PFSK-1 (cell line): Measurements from ENCODE around the gene ALG9.

Experiments used
- POLR2AphosphoS5 ChIP-seq: IDR thresholded peaks from 2 replicates; pipeline ENCODE4 v1.6.1; 2012; ENCODE audit warnings: low read depth, mild to moderate bottlenecking, control low read depth, low read length, moderate library complexity
- TAF1 ChIP-seq: IDR thresholded peaks from 2 replicates; pipeline ENCODE4 v1.6.1; 2012; ENCODE audit warnings: low read length, control low read depth, borderline replicate concordance; ENCODE audit not compliant: insufficient read depth
- TF ChIP-seq, protein P1 (sequence below), 2 experiments: IDR thresholded peaks; 2 replicates each; pipeline versions ENCODE4 v1.6.1 to v1.8.0; 2011 to 2012; ENCODE audit warnings: low read depth in 2 of 2, low read length in 2 of 2, control low read depth in 1 of 2, inconsistent platforms in 1 of 2, mild to moderate bottlenecking in 1 of 2, moderate library complexity in 1 of 2; ENCODE audit not compliant: insufficient read depth in 1 of 2

DNA sequence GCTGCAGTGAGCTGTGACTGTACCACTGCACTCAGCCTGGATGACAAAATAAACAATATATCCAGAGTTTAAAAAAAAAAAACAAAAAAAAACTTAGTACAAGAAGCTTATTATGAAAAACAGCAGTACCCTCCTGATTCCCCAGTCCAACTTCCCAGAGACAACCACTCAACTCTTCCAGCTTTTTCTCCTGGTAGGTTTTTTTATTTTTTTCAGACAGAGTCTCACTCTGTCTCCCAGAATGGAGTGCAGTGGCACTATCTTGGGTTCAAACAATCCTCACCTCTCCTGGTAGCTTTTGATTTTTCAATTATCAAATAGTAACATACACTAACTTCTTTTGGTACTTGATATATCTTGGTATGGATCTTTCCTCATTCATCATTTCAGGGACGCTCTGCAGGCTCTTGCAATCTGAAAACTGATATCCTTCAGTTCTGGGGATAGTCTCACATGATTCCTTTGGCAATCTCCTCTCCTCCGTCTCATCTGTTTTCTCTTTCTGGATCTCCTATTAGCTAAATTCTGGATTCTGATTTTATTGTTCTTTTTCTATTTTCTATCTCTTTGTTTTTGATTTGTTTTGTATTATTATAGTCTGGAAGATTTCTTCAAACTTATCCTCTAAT is 44.9 kb downstream of the ALG9 start:
- TF ChIP-seq, protein P1, sequence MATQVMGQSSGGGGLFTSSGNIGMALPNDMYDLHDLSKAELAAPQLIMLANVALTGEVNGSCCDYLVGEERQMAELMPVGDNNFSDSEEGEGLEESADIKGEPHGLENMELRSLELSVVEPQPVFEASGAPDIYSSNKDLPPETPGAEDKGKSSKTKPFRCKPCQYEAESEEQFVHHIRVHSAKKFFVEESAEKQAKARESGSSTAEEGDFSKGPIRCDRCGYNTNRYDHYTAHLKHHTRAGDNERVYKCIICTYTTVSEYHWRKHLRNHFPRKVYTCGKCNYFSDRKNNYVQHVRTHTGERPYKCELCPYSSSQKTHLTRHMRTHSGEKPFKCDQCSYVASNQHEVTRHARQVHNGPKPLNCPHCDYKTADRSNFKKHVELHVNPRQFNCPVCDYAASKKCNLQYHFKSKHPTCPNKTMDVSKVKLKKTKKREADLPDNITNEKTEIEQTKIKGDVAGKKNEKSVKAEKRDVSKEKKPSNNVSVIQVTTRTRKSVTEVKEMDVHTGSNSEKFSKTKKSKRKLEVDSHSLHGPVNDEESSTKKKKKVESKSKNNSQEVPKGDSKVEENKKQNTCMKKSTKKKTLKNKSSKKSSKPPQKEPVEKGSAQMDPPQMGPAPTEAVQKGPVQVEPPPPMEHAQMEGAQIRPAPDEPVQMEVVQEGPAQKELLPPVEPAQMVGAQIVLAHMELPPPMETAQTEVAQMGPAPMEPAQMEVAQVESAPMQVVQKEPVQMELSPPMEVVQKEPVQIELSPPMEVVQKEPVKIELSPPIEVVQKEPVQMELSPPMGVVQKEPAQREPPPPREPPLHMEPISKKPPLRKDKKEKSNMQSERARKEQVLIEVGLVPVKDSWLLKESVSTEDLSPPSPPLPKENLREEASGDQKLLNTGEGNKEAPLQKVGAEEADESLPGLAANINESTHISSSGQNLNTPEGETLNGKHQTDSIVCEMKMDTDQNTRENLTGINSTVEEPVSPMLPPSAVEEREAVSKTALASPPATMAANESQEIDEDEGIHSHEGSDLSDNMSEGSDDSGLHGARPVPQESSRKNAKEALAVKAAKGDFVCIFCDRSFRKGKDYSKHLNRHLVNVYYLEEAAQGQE (IDR thresholded peaks at IDR 0.05; ENCODE audit: insufficient read depth in 1 of 2, low read depth in 2 of 2, low read length in 2 of 2) = no peak
- TF ChIP-seq TAF1 (no peak), POLR2AphosphoS5 (no peak)
